ENCODE results near the gene TADA3.
"Not testable (repeated sequence)": the region's sequence is repeated elsewhere in the genome, so short reads cannot be mapped to it uniquely, and the experiment has no call there.

The TADA3 gene

DNA sequence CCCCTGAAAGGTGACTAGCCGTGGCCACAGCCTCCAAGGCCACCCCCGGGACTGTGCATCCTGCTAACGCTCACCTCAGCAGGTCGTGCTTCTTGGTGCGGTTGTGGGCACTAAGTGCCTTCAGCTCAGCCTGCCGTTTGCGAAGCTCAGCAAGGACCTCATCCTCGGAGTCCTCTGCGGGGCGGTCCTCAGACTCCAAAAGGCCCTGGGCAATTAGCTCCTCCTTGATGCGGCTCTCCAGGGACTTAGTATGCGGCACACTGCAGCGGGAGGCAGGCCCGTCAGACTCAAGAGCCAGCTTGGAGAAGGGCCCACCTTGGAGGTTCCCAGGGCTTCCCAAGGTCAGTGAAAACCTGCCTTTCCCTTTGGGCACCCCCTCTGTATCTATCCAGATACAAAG lies 8.3 kb downstream of the TADA3 start:
- DNase-seq (ENCODE audit: low read depth), result no peak

- no peak for DNase-seq (ENCODE audit: low read depth)
Measured at GRCh38 chr3:9782770-9783169, 9.5 kb downstream of the TADA3 start.

GRCh38 chr3:9781978-9782603 lies 10.2 kb downstream of the TADA3 start:
- no peak for DNase-seq (ENCODE audit: low read depth)

- no peak for DNase-seq (ENCODE audit: low read depth)
Measured at GRCh38 chr3:9781551-9781950, 10.7 kb downstream of the TADA3 start.

- DNase-seq (ENCODE audit: low read depth), result no peak
Measured at GRCh38 chr3:9780910-9781309, 11.4 kb downstream of the TADA3 start.

- DNase-seq (ENCODE audit: low read depth), result no peak
Measured at GRCh38 chr3:9780458-9780812, 11.8 kb downstream of the TADA3 start.

DNA sequence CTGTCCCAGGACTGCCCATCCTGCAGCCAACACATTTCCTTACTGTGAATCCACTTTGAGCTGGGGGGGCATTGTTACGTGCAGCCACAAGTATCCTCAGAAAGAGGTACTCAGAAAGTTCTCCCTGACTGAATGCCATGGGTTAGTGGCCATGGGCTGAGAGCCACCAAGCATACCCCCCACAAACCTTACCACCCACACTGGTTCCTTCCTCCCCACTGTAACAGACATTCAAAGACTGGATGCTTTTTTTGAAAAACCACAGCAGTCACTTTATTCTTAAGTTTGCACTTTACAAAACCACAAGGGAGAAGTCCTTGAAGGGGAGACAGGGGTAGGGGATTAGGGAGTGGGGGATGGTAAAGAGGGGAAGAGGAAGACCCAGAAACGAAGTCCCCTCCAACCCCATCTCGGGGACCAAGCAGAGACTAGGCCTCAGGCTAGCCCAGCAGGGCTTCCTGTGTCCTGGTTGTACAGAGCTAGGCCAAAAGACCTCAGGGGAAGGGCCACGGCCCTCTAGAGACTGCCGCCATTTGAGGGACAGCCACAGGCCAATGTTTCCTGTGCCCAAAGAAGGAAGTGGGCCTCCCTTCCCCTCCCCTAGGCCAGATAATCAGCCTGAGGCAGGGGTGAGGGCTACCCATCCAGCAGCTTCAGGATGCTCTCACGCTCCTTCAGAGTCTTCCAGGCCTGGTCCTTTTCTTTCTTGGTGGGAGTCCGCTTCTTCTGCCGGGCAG lies 12.4 kb downstream of the TADA3 start:
- no peak for DNase-seq (ENCODE audit: low read depth)

GRCh38 chr3:9779075-9779593 lies 13.1 kb downstream of the TADA3 start:
- no peak for DNase-seq (ENCODE audit: low read depth)

- peak; percentile 65 for DNase-seq (ENCODE audit: low read depth)
Measured at GRCh38 chr3:9778143-9779074, 13.9 kb downstream of the TADA3 start.

- no peak for DNase-seq (ENCODE audit: low read depth)
Measured at GRCh38 chr3:9777694-9778021, 14.6 kb downstream of the TADA3 start.

- no peak for DNase-seq (ENCODE audit: low read depth)
Measured at GRCh38 chr3:9776896-9777693, 15.2 kb downstream of the TADA3 start.

DNA sequence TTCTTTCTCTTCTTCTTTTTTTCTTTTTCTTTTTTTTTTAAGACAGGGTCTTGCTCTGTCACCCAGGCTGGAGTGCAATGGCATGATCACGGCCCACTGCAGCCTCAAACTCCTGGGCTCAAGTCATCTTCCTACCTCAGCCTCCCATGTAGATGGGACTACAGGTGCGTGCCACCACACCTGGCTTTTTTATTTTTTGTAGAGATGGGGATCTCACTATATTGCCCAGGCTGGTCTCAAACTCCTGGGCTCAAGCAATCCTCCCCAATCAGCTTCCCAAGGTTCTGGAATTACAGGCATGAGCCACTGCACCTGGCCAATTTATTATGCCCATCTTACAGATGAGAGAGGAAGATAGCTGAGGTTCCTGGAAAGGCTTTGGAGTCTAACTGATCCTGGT lies 21.3 kb downstream of the TADA3 start:
- not testable (repeated sequence) for DNase-seq (ENCODE audit: low read depth)

- no peak for DNase-seq (ENCODE audit: low read depth)
Measured at GRCh38 chr3:9770276-9770812, 21.9 kb downstream of the TADA3 start.

GRCh38 chr3:9769426-9770275 lies 22.6 kb downstream of the TADA3 start, which contains the start of gene CAMK1:
Gene CAMK1, minus strand, starts transcription at chr3:9769947. Its CDS starts 2,198 bp downstream, at chr3:9767749.
- DNase-seq (ENCODE audit: low read depth), result peak; percentile 42

DNA sequence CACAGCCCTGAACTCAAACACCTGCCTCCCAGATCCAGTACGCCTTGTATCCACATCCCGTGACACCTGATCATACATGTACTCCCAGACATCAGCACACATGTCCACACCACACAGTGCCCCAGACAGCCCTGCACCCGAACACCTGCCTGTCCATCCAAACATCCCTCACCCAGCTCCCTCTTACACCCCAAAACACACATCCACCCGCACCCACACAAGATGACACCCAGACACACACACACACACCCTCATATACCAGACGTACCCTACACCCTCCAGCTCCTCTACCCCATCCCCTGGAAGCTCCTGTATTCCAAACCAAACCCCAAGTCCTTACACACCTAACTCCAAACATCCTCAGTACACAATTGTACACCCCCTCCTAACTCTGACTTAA lies 23.3 kb downstream of the TADA3 start:
- no peak for DNase-seq (ENCODE audit: low read depth)

GRCh38 chr3:9768141-9768775 lies 24.0 kb downstream of the TADA3 start:
- DNase-seq (ENCODE audit: low read depth), result no peak

GRCh38 chr3:9767418-9767817 lies 24.9 kb downstream of the TADA3 start:
- no peak for DNase-seq (ENCODE audit: low read depth)

DNA sequence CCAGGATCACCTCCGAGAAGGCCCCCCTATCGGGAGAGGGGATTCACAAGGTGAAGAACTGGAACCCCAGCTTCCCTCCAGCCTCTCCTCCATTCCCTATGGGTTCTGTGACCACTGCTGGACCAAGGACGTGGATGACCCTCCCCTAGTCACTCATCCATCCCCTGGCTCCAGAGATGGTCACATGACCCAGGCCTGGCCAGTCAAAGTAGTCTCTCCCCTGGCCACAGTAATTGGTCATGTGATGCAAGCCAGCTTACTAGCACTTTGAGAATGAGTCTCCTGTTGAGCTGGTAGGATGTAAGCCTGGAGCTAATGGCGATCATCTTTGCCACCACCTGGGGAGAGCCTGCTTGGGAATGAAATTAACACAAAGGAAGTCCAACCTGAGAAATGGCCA lies 26.4 kb downstream of the TADA3 start:
- DNase-seq (ENCODE audit: low read depth), result no peak

- DNase-seq (ENCODE audit: low read depth), result no peak
Measured at GRCh38 chr3:9762871-9763270, 29.4 kb downstream of the TADA3 start.

DNA sequence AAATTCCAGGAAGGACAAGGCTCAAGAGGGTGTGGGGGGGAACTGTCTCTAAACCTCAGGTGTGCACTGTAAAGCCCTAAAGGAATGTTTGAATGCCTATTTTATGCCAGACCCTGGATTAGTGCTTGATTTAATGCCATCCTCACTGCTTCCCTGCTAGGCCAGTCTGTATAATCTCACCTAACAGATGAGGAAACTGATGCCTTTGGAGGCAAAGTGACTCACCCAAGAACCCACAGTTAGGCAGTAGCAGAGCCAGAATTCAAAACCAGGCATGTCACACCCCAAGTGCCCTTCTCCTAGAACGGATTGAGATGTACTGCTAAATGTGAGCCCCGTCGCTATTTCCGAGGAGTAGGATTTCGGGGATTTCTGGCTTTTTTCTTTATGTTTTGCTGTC lies 30.4 kb downstream of the TADA3 start:
- no peak for DNase-seq (ENCODE audit: low read depth)
